ENCODE results near the gene B3GNT3. TPM values are rescaled to one million over a fixed set of nuclear protein-coding genes. Genes with fewer than 3 reads are reported as not detected.

B3GNT3 gene
- total RNA-seq, 2 donors from 2014 or later, result 5.2 to 11.9 TPM

DNA sequence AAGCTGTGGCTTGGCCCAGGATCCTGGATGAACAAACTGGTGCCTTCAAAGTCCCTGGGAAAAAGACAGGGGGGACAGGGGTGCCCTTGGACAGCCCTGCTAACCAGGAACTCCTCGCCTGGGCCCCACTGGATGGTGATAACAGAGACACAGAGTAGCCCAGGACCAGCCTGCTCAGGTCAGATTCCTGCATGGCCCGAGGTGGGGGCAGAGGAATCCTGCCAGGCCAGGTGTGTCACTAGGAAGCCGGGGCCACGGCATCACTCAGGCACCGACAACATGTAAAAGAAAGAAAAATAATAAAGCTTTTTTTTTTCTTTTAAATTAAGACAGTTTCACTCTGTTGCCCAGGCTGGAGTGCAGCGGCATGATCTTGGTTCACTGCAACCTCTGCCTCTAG is 59.1 kb downstream of the B3GNT3 start:
- H3K27me3 ChIP-seq (replicated peaks; ENCODE audit: insufficient read depth), result no peaks in the 10 kb centered on the region
- 66% methylated on average over 6 of the region's 6 CpGs for whole genome bisulfite sequencing
- no peak for TF ChIP-seq POLR2A (IDR thresholded peaks at IDR 0.05)
- no peak for TF ChIP-seq POLR2AphosphoS5 (IDR thresholded peaks at IDR 0.05)
- TF ChIP-seq, protein P1, sequence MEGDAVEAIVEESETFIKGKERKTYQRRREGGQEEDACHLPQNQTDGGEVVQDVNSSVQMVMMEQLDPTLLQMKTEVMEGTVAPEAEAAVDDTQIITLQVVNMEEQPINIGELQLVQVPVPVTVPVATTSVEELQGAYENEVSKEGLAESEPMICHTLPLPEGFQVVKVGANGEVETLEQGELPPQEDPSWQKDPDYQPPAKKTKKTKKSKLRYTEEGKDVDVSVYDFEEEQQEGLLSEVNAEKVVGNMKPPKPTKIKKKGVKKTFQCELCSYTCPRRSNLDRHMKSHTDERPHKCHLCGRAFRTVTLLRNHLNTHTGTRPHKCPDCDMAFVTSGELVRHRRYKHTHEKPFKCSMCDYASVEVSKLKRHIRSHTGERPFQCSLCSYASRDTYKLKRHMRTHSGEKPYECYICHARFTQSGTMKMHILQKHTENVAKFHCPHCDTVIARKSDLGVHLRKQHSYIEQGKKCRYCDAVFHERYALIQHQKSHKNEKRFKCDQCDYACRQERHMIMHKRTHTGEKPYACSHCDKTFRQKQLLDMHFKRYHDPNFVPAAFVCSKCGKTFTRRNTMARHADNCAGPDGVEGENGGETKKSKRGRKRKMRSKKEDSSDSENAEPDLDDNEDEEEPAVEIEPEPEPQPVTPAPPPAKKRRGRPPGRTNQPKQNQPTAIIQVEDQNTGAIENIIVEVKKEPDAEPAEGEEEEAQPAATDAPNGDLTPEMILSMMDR (IDR thresholded peaks at IDR 0.05), result no peak
- no peak for DNase-seq (ENCODE audit: low spot score)
- no peaks in the 10 kb centered on the region for H3K36me3 ChIP-seq
- intact Hi-C loops (cut with DNase I), result loop anchor here (10.0 kb wide), 1 partner anchor 149 kb away; no protein-coding TSS in a partner anchor
- H3K4me1 ChIP-seq (replicated peaks), result no peaks in the 10 kb centered on the region
- H3K9me3 ChIP-seq, result no peaks in the 10 kb centered on the region
- H3K27ac ChIP-seq, result no peak overlapping the region
- H3K4me3 ChIP-seq, result no peak overlapping the region

DNA sequence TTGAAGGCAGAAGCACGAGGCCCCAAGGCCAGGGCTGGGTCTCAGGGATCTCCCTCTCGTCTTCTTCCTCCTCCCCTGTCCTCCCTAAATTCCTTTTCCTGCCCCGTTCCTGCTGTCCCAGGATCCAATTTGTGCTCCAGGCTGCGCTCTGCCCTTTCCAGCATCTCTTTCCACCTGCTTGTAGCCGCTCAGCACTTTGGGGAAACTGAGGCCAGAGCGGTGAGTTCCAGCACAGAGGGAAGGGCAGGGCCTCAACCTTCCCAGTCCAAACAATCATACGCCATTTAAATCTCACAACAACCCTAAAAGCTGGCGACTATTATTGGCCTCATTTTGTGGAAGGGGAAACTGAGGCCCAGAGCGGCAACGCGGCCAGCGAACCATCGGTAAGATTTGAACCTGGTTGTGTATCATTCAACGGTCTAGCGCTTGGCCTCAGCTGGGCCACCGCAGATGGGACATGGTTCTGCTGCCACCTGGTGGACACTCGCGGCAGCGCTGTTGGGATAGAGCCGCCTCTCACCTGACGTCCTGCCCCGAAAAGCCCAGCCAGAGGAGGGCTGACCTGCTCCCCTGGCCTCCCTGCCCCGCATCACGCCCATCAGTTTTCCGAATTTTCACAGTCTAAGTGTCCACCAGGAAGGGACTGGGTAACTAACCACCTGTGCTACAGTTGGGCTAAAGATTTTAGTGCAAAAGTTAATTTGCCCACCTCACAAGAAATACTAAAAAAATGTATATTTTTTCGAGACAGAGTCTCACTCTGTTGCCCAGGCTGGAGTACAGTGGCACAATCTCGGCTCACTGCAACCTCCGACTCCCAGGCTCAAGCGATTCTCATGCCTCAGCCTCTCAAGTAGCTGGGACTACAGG is 60.6 kb downstream of the B3GNT3 start:
- no peaks in the 10 kb centered on the region for H3K36me3 ChIP-seq
- peaks cover under 1% of the 10 kb centered on the region for H3K4me1 ChIP-seq (replicated peaks)
- no peak overlapping the region for H3K4me3 ChIP-seq
- intact Hi-C loops (cut with DNase I), result loop anchor here (10.0 kb wide), 1 partner anchor 151 kb away; no protein-coding TSS in a partner anchor
- no peaks in the 10 kb centered on the region for H3K27me3 ChIP-seq (replicated peaks; ENCODE audit: insufficient read depth)
- TF ChIP-seq POLR2AphosphoS5 (IDR thresholded peaks at IDR 0.05), result peak; percentile 45
- TF ChIP-seq POLR2A (IDR thresholded peaks at IDR 0.05), result no peak
- TF ChIP-seq, protein P1 (IDR thresholded peaks at IDR 0.05), result peak; percentile 91 to 97 (median 94)
- DNase-seq (ENCODE audit: low spot score), result peak; percentile 76
- no peaks in the 10 kb centered on the region for H3K9me3 ChIP-seq
- WGBS, result 16% methylated on average over 29 of the region's 29 CpGs
- no peak overlapping the region for H3K27ac ChIP-seq

DNA sequence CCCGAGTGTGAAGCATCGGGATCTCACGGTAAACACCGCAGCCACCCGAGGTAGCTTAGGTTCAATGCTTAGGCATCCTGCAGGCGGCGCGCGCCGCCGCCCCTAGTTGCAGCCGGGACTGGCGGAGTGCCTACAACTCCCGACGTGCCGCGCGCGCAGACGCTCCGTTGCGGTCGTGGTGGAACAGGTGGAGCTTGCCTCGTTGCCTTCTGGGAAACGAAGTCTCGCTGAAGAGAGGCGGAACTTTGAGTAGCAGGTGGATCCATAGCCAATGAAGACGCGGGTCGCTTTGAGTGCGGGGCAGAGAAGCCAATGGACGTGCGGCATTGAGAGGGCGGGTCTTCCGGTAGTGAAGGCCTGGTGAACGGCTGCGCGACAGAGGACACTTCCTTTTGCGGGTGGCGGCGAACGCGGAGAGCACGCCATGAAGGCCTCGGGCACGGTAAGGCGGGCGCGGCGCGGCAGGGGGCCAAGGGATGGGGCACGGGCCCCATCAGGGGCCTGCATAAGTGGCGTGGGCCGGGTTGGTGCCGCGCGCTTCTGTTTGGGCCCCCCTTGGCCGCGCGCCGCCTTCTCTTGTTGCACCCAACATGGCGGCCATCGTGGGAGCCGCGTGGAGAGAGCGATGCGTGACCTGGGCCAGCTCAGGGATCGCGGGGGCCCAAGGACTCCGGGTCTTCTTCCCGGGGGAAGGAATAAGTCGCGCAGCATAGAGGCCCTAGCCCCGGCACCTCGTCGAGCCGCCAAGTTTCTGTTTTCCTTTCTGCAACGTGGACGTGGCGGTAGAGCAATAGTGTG is 64.8 kb downstream of the B3GNT3 start, which contains the start of gene RPL18A:
Gene RPL18A, plus strand, starts transcription at position 378 of the 798 bp plus-strand sequence. Its CDS starts 47 bp downstream, at position 425.
- H3K4me1 ChIP-seq (replicated peaks), result peaks cover 6% of the 10 kb centered on the region
- peaks cover 19 to 22% of the 10 kb centered on the region in 2 donors for H3K36me3 ChIP-seq
- under 1% methylated on average over 80 of the region's 80 CpGs for WGBS
- H3K4me3 ChIP-seq, result peak within 1 kb of the TSS; percentile 53 to 92
- intact Hi-C loops (cut with DNase I), result loop anchor here (2.0 to 10.0 kb wide), 2 partner anchors 73 to 155 kb away; partner anchors contain the start of gene CCDC124
- no peaks in the 10 kb centered on the region for H3K27me3 ChIP-seq (replicated peaks; ENCODE audit: insufficient read depth)
- peak; percentile 99 for DNase-seq (ENCODE audit: low spot score)
- H3K27ac ChIP-seq, result peak within 1 kb of the TSS; percentile 69 to 85
- TF ChIP-seq, protein P1 (IDR thresholded peaks at IDR 0.05), result peak; percentile 77 to 98 (median 92)
- peak; percentile 98 for TF ChIP-seq POLR2AphosphoS5 (IDR thresholded peaks at IDR 0.05)
- peak; percentile 86 for TF ChIP-seq POLR2A (IDR thresholded peaks at IDR 0.05)
- H3K9me3 ChIP-seq, result no peaks in the 10 kb centered on the region

DNA sequence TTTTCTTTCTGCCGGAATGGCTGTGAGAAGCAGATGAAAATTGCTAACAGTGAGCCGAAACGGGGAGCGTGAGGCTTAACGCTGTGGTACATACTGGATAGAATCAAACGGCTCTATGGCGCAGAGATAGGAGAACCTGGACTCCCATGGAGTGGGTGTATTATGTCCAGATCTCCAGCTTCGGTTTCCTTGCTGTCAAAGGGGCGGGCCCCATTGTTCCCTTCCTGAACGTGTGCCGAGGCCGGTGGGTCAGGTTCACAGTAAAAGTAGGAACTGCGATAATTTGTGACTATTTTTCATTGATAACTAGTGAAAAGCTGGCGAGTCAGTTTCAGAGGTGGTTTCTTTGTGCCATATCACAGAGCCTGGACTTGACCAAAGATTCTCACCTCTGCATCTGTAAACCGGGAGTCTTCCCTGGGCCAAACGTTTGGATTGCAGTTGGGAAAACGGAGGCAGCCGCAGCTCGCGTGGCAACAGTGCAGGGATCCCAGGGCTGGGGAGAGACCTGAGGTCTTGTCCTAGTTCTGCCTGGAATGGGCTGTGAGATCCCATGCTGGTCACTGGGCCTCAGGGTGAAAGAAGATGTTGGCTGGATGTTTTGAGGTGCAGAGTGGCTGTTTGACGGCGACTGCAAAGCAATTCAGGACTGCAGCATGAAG is 65.5 kb downstream of the B3GNT3 start:
- intact Hi-C loops (cut with DNase I), result no loop called here
- H3K36me3 ChIP-seq, result peaks cover 19 to 22% of the 10 kb centered on the region in 2 donors
- DNase-seq (ENCODE audit: low spot score), result no peak
- no peaks in the 10 kb centered on the region for H3K9me3 ChIP-seq
- peak overlapping the region; percentile 69 to 85 for H3K27ac ChIP-seq
- H3K4me3 ChIP-seq, result peak overlapping the region; percentile 53 to 92
- no peak for TF ChIP-seq POLR2AphosphoS5 (IDR thresholded peaks at IDR 0.05)
- WGBS, result 3% methylated on average over 22 of the region's 22 CpGs
- H3K4me1 ChIP-seq (replicated peaks), result peaks cover 6% of the 10 kb centered on the region
- H3K27me3 ChIP-seq (replicated peaks; ENCODE audit: insufficient read depth), result no peaks in the 10 kb centered on the region
